HG03460 (cell line): ENCODE data around the gene C18orf54.
"Not testable (repeated sequence)": the region's sequence is repeated elsewhere in the genome, so short reads cannot be mapped to it uniquely, and the experiment has no call there.

Experiments
- ATAC-seq: cut with Tn5 transposase; IDR thresholded peaks from one replicate; pipeline ENCODE4 v1.9.1; 2021; ENCODE audit not compliant: unreplicated experiment

Gene C18orf54

DNA sequence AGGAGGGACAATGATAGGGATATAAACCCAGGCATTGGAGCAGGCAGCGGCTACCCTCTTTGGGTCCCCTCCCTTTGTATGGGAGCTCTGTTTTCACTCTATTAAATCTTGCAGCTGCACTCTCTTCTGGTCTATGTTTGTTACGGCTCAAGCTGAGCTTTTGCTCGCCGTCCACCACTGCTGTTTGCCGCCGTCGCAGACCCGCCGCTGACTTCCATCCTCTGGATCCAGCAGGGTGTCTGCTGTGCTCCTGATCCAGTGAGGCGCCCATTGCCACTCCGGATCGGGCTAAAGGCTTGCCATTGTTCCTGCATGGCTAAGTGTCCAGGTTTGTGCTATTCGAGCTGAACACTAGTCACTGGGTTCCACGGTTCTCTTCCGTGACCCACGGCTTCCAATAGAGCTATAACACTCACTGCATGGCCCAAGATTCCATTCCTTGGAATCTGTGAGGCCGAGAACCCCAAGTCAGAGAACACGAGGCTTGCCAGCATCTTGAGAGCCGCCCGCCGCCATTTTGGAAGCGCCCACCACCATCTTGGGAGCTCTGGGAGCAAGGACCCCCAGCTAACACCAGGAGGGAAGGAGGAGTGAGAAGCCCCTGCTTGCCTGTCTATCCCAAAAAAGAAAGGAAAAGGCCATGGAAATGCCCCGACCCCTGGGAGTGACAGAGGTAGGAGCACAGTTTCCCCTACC lies 29.2 kb downstream of the C18orf54 start:
- not testable (repeated sequence) for ATAC-seq

DNA sequence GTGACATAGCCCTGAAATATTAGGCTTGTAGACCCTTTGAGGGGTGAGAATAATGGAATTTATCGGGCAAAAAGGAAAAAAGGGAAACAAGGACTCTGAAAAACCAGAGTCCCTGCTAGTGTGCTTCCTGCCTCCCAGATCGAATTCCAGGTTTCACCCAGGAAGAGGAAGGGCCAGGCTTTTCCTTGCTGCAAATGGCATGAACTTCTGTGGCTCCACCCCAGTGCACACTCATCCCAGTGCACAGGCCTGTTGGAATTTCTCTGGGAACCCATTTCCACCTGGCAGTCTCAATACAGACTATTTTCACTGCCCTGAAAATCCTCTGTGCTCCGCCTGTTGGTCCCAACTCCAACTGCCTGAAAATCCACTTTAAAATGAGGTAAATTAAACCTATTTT lies 29.9 kb downstream of the C18orf54 start:
- no peak for ATAC-seq

DNA sequence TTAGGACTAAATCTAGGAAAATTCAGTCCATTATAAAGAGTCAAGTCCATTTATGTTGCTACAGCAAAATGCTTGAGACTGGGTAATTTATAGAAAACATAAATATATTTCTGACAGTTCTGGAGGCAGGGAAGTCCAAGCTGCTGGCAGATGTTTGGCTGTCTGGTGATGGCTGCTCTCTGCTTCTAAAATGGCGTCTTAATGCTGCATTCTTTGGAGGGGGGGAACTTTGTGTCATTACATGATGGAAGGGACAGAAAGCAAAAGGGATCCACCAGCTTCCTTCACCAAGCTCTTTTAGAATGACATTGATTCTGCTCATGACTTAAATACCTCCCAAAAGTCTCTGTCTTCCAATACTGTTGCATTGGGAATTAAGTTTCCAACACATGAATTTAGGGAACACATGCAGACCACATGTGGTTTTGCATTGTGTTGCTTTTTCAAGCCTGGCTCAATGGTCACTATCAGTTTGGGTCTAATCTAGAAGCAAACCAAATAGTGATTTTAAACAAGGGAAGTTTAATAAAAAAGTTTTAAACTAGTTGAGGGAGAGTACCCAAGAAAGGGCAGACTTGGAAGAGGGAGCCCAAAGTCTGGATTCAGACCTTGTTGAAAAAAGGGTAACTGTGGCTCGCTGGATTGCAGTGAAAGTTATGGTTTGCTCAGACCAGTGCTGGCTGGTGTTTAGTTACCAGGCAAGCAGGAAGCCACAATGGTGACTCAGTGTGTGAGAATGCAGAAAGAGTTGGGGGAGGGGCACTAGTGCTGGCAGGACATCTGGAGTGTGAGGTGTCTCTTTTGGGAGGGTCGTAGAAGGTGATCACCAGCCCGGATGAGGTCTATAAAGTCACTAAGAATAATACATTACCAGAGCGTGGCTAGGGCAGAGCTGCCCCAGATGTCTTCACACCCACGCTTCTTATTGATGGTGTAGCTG lies 30.8 kb downstream of the C18orf54 start:
- peak; percentile 95 for ATAC-seq

- no peak for ATAC-seq
Measured at GRCh38 chr18:54389143-54389505, 31.4 kb downstream of the C18orf54 start.

DNA sequence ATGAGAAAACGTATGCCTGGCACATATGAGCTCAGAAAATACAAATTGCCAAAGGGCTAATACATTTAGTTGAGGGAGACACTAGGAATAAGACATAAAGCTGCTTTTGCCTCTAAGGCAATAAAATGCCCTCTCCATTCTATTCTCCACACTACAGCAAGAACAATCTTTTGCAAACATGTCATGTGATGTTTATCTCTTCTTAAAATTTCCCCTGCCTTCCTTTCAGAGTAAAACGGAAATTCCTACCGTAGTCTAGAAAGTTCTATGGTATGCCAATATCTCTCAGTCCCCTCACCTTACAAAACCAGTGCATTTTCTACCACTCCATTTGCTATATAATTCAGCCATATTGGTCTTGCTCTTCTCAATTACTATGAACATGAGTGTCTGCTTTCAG lies 33.1 kb downstream of the C18orf54 start:
- ATAC-seq: no peak

GRCh38 chr18:54392543-54393023 lies 34.9 kb downstream of the C18orf54 start:
- no peak for ATAC-seq

- ATAC-seq: no peak
Measured at GRCh38 chr18:54393648-54394294, 36.1 kb downstream of the C18orf54 start.

GRCh38 chr18:54396760-54397159 lies 39.1 kb downstream of the C18orf54 start:
- ATAC-seq: no peak

DNA sequence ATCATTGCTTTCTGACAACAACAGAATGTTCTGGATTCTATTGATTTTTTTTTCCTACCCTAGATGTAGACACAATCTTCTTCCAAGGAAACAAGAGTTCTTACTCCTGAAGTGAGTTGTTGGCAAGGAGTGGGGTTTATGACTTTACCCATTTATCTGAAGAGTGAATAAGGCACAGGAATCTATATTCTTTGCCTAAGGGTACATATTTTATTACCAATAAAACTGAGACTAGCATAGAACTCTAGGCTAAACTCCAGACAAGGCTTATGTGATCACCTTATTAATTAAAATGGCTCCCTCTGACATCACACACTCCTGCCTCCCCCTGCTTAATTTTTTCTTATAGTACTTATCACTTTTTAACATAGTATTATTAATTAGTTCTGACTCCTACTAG lies 47.6 kb downstream of the C18orf54 start:
- no peak for ATAC-seq

- ATAC-seq: no peak
Measured at GRCh38 chr18:54411781-54412180, 54.1 kb downstream of the C18orf54 start.

- ATAC-seq: no peak
Measured at GRCh38 chr18:54415086-54415485, 57.4 kb downstream of the C18orf54 start.

DNA sequence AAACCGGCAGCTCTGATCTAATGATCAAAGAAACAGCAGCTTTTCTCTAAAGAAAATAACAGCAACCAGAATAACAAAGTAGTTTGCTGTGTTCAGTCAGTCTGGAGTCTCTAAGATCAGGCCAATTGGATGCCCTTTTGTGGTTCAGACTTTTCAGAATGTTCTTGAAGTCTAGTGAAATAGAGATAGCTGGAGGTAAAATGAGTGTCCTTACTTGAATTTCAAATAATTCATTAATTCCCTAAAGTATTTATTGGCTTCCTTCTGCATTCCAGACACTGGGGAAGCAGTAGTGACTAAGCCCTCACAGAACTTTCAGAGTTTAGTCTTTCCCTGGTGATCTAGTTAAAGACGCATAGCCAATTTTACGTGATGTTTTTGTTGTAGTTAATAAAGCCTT lies 58.7 kb downstream of the C18orf54 start:
- ATAC-seq: no peak

DNA sequence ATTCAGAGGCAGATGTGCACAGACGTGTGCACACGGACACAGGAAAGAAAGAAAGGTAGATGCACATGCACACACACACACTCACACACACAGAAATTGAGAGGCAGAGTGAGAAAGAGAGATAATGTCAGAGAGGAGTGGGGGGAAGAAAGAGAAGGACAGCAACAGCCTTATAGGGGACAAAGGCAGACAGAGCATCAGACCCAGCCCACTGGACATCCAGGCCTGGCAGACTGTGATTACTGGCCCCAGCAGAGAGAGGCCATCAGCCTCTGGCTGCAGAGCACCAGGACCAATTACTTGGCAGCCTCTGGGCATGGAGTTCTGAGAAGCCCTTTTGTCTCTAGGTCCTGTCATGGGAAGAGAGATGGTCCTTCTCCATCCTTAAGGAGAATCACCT lies 66.1 kb downstream of the C18orf54 start:
- ATAC-seq: no peak

- ATAC-seq: no peak
Measured at GRCh38 chr18:54426085-54426665, 68.5 kb downstream of the C18orf54 start.
